ENCODE results near the gene EDAR. TPM values are rescaled to one million over a fixed set of nuclear protein-coding genes. Genes with fewer than 3 reads are reported as not detected.
A peak's percentile ranks its signal among the peaks of the same experiment; 100 is the strongest.

EDAR gene
- total RNA-seq, 4 donors from 2014 or later, result not detected

GRCh38 chr2:108931372-108931771, 57.6 kb downstream of the EDAR start:
- DNase-seq (ENCODE audit: extremely low spot score), result no peak
- H3K27ac ChIP-seq (replicated peaks in 1 of 4), result no peak overlapping the region
- intact Hi-C loops (cut with DNase I), result no loop called here
- H3K4me3 ChIP-seq, result no peak overlapping the region
- H3K4me1 ChIP-seq, result peaks cover 0 to 3% (median 0%) of the 10 kb centered on the region in 4 donors
- H3K27me3 ChIP-seq, result no peaks in the 10 kb centered on the region
- WGBS, result 95% methylated on average over 1 of the region's 1 CpG
- no peaks in the 10 kb centered on the region for H3K9me3 ChIP-seq
- TF ChIP-seq EP300 (IDR thresholded peaks at IDR 0.05) (no peak), POLR2A (IDR thresholded peaks at IDR 0.05; ENCODE audit: low read depth) (no peak), CTCF (IDR thresholded peaks at IDR 0.05) (no peak), POLR2AphosphoS5 (IDR thresholded peaks at IDR 0.05) (no peak)
- no peaks in the 10 kb centered on the region for H3K36me3 ChIP-seq

GRCh38 chr2:108929807-108930425, 59.1 kb downstream of the EDAR start:
- no peak overlapping the region for H3K27ac ChIP-seq (replicated peaks in 1 of 4)
- H3K4me3 ChIP-seq, result no peak overlapping the region
- 93% methylated on average over 14 of the region's 17 CpGs for WGBS
- peaks cover 0 to 3% (median 2%) of the 10 kb centered on the region in 4 donors for H3K4me1 ChIP-seq
- H3K9me3 ChIP-seq, result no peaks in the 10 kb centered on the region
- TF ChIP-seq EP300 (IDR thresholded peaks at IDR 0.05) (no peak), CTCF (IDR thresholded peaks at IDR 0.05) (no peak)
- H3K27me3 ChIP-seq, result no peaks in the 10 kb centered on the region
- DNase-seq (ENCODE audit: extremely low spot score), result no peak
- intact Hi-C loops (cut with DNase I), result loop anchor here (10.0 kb wide), 1 partner anchor 585 kb away; no protein-coding TSS in a partner anchor
- H3K36me3 ChIP-seq, result no peaks in the 10 kb centered on the region

- Histone ChIP-seq H3K27ac (replicated peaks in 1 of 4) (no peak overlapping the region), H3K9me3 (no peaks in the 10 kb centered on the region), H3K4me1 (peaks cover 0 to 14% (median 11%) of the 10 kb centered on the region in 4 donors), H3K36me3 (no peaks in the 10 kb centered on the region), H3K4me3 (no peak overlapping the region), H3K27me3 (no peaks in the 10 kb centered on the region)
- DNase-seq (ENCODE audit: extremely low spot score), result no peak
- intact Hi-C loops (cut with DNase I), result loop anchor here (10.0 kb wide), 1 partner anchor 586 kb away; no protein-coding TSS in a partner anchor
- WGBS, result 92% methylated on average over 17 of the region's 17 CpGs
- TF ChIP-seq POLR2AphosphoS5 (IDR thresholded peaks at IDR 0.05) (no peak), EP300 (IDR thresholded peaks at IDR 0.05) (no peak), CTCF (IDR thresholded peaks at IDR 0.05) (no peak), POLR2A (IDR thresholded peaks at IDR 0.05; ENCODE audit: low read depth) (no peak)
These were observed 60.2 kb downstream of the EDAR start for GRCh38 chr2:108928660-108929377.

GRCh38 chr2:108927936-108928659, 60.9 kb downstream of the EDAR start:
- H3K27me3 ChIP-seq, result no peaks in the 10 kb centered on the region
- DNase-seq (ENCODE audit: extremely low spot score), result no peak
- H3K27ac ChIP-seq (replicated peaks in 1 of 4), result no peak overlapping the region
- TF ChIP-seq POLR2A (IDR thresholded peaks at IDR 0.05; ENCODE audit: low read depth) (no peak), CTCF (IDR thresholded peaks at IDR 0.05) (peak; percentile 49 to 67 (median 50))
- H3K4me1 ChIP-seq, result peaks cover 0 to 21% (median 18%) of the 10 kb centered on the region in 4 donors
- WGBS, result 83% methylated on average over 8 of the region's 8 CpGs
- H3K36me3 ChIP-seq, result no peaks in the 10 kb centered on the region
- H3K4me3 ChIP-seq, result no peak overlapping the region
- H3K9me3 ChIP-seq, result no peaks in the 10 kb centered on the region
- intact Hi-C loops (cut with DNase I), result loop anchor here (10.0 kb wide), 1 partner anchor 587 kb away; no protein-coding TSS in a partner anchor

Measured in esophagus muscularis mucosa (tissue), 4 donors.